SHP77 treated with DMSO at 0.1 percent for 48 hours (cell line): ENCODE results near the gene PSORS1C1.
"Not testable (repeated sequence)": the region's sequence is repeated elsewhere in the genome, so short reads cannot be mapped to it uniquely, and the experiment has no call there.

Experiments
- DNase-seq: peaks from one replicate; lab custom pipeline; 2025; lab: John Stamatoyannopoulos, UW

PSORS1C1 gene

DNA sequence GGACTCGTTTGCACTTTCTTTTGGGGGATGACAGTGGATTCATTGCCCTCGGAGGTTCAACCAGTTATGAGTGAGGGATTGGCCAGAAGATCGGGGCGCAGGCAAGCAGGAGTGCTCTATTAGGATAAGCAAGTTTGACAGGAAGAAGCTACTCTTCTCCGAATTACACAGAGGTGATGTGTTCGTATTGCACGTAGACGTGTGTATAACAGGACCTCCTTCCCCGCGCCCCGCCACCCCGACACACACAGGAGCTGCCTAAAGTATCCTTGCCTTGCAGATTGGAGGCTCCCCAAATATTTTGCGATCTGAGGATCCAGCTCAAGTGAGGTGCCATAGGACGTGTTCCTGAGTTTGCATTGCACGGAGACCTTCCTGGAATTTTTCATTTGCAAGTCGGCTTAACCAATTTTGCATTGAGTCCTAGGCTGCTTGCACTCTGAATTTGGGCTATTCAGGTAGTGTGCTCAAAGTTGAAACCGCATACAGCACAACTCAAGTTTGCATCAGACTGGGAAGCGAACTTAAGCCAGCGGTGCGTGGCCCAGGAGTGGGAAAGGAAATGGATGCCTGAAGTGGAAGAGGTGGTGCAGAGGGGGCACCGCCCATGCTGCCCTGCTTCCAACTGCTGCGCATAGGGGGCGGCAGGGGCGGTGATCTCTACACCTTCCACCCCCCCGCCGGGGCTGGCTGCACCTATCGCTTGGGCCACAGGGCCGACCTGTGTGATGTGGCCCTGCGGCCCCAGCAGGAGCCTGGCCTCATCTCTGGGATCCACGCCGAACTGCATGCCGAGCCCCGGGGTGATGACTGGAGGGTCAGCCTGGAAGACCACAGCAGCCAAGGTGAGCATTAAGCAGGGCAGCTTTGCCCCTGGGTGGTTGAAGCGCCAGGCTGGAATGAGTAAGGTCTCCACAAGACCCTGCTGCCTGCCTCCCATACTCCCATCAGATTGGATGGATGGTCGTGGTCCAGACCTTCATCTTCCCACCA is 44.6 kb downstream of the PSORS1C1 start:
- DNase-seq: no peak

- DNase-seq: no peak
Observed at GRCh38 chr6:31161216-31162126, 46.9 kb downstream of the PSORS1C1 start.

- no peak for DNase-seq
Observed at GRCh38 chr6:31162463-31163165, 48.0 kb downstream of the PSORS1C1 start.

DNA sequence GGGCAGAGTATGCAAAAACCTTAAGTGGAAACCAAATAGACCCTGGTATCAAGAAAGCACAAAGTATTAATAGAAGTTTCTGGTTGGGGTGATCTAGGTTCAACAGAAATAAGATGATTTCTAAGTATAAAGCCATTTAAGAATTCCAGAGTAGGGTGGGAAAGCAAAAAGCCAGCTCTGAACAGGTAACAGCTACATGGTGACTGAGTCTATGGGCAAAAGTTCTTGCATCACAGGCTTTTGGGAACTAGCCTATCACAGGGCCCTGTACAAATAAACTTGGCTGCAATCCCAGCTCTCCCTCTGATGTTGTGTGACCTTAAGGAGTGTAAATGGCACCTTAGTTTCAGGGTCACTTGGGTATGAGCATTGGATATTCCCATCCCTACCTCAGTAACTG is 49.3 kb downstream of the PSORS1C1 start:
- DNase-seq: no peak

DNA sequence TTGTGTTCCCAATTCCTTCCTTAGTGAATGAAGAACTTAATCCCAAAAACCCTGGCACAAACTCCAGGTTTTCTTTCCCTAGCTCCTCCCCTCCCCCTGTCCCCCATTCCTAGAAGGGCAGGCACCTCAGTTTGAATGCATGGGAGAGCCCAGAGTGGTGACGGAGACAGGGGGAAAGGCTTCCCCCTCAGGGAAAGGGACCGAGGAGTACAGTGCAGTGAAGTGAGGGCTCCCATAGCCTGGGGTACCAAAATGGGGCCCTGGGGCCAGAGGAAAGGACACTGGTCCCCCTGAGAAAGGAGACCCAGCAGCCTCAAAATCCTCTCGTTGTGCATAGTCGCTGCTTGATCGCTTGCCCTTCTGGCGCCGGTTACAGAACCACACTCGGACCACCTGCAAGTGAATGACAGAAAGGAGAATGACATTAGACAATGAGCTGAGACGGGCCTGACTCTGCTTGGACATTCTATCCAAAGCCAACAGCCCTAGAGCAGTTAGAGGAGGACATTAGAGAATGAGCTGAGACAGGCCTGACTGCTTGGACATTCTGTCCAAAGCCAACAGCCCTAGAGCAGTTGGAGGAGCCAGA is 50.0 kb downstream of the PSORS1C1 start:
- DNase-seq: not testable (repeated sequence)

- not testable (repeated sequence) for DNase-seq
Observed at GRCh38 chr6:31165064-31165832, 50.6 kb downstream of the PSORS1C1 start.

GRCh38 chr6:31165986-31166385 is 51.4 kb downstream of the PSORS1C1 start:
- DNase-seq: no peak

DNA sequence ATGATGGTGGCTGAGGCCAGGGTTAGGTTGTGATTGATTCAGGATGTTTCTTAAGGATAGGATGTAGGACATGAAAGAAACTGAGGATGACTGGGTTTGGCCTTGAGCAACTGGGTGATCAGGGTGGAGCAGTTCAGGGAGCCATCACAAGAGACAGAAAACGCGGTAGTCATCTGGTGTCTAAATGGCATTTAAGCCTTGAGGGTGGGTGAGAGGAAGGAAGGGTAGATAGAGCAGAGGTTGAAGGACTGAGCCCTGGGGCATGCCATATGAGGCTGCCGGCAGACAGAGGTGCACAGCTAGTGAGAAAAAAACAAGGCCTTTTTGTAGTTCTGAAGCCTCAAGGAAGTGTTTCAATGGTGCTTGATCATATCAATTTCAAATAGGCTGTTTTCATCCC is 54.0 kb downstream of the PSORS1C1 start:
- no peak for DNase-seq

GRCh38 chr6:31169123-31169857 is 54.7 kb downstream of the PSORS1C1 start:
- no peak for DNase-seq

- not testable (repeated sequence) for DNase-seq
Observed at GRCh38 chr6:31169858-31170599, 55.4 kb downstream of the PSORS1C1 start.

- DNase-seq: no peak
Observed at GRCh38 chr6:31170600-31170881, 55.9 kb downstream of the PSORS1C1 start, which contains the start of gene POU5F1. Gene POU5F1, minus strand, starts transcription at chr6:31170682. Its CDS starts 62 bp downstream, at chr6:31170620.

GRCh38 chr6:31170987-31171671 is 56.5 kb downstream of the PSORS1C1 start:
- no peak for DNase-seq

DNA sequence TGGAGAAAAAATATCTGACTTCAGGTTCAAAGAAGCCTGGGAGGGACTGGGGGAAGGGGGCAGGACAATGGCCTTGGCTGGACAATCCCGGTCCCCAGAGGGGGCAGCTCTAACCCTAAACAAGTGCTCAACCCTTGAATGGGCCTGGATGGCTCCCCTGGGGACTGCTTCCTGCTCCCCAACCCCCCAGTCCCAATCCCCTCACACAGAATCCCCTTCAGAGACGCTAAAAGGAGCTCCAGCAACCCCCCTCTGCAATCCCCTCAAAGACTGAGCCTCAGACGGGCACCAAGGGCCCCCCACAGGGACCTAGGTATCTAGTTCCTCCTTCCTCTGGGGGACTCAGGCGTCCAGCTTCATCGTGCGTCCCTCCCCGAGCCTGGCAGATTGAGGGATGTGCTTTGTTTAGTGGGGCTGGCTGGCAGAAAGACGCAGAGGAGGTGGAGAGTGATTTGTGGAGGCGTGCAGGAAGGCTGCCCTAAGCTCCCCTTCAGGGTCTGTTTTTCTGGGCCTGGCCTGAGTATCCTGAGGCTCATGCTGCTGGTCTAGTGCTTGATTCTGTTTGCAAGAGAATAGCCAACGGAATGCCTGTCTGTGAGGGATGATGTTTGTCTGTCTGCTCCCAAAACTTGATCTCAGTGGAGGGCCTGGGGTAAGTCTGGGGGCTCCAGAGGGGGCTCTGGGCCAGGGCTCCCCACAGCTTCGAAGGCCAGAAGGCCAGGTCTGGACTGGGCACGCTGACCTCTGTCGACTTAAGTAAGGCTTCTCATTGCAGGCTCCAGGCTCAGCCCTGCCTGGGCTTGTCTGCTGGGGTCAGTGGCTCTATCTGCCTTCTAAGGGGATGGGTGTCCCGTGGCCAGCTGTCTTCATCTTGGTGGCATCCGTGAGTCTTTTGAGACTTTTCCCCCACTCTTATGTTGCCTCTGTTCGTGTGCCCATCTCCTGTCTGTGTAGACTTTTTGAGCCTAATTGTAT is 57.6 kb downstream of the PSORS1C1 start:
- no peak for DNase-seq

- DNase-seq: no peak
Observed at GRCh38 chr6:31172973-31173384, 58.4 kb downstream of the PSORS1C1 start.

DNA sequence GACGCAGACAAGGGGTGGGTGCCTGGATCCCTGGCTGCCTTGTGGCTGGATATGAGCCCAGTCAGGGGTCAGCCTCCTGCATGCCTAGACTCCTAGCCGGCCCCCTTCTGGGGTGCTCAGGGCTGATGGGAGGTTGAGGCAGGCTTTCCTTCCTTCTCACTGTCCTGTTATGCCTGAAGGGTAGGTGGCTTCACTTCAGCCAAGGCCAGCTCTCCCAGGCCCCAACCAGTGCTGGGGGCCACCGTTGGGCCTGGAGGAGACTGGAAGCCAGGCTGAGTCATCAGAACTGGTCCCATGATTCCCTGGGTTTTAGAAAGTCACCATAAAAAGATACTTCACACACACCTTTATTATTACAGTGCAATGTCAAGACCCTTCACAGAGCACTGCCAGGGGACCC is 58.8 kb downstream of the PSORS1C1 start:
- DNase-seq: no peak

DNA sequence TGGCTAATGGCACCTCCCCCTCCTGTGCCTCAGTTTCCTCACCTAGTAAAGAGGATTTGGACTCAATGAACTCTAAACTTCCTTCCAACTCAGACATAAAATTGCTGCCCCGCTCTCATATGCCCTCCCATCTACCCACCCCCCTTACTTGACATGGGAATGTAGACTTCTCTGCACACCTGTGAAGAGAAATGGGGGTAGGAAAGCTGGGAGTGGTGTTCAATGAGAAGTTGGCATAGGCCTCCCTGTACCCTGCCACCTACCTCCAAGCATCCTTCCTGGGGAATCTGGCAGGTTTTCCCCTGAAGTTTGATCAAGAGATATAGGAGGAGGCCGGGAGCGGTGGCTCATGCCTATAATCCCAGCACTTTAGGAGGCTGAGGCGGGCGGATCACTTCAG is 59.8 kb downstream of the PSORS1C1 start:
- no peak for DNase-seq

- DNase-seq: no peak
Observed at GRCh38 chr6:31175971-31176370, 61.4 kb downstream of the PSORS1C1 start.
